Muscle of back (tissue), 13 donors: ENCODE data around the gene PCBP1. TPM values are rescaled to one million over a fixed set of nuclear protein-coding genes. Genes with fewer than 3 reads are reported as not detected.
"Not testable (repeated sequence)": the region's sequence is repeated elsewhere in the genome, so short reads cannot be mapped to it uniquely, and the experiment has no call there.

Experiments
- DNase-seq, 3 donors: peaks; one replicate each; pipeline versions ENCODE4 v3.0.0 to v3.0.0-alpha.2; 2013
- long read RNA-seq, 9 donors: transcript quantifications; one replicate each; lab custom pipeline, GENCODE V29; 2026
- polyA plus RNA-seq, 10 donors: library from polyadenylated mRNA; unstranded; fragments of 120-200 nt; gene quantifications; one replicate each; pipeline ENCODE4 v1.2.1, GENCODE V29; 2013; ENCODE audit not compliant: insufficient read length in 10 of 10

The PCBP1 gene
- polyA plus RNA-seq: 100 to 1,000 TPM; 236 to 302 (median 276) TPM
- long read RNA-seq, donor 1, transcript PCBP1-201 (1 exons, 1,750 nt): major isoform, 380 of 380 reads
- long read RNA-seq, donor 1, partial matches to known transcripts: 0 of 380 reads
- long read RNA-seq, donor 1, other reads (novel, unspliced or antisense): 0 of 380 reads
- long read RNA-seq, donor 2, transcript PCBP1-201 (1 exons, 1,750 nt): major isoform, 246 of 246 reads
- long read RNA-seq, donor 2, partial matches to known transcripts: 0 of 246 reads
- long read RNA-seq, donor 2, other reads (novel, unspliced or antisense): 0 of 246 reads
- long read RNA-seq, donor 3, partial matches to known transcripts: 0 of 1 reads
- long read RNA-seq, donor 3, other reads (novel, unspliced or antisense): 0 of 1 reads
- long read RNA-seq, donor 4, transcript PCBP1-201 (1 exons, 1,750 nt): major isoform, 269 of 269 reads
- long read RNA-seq, donor 4, partial matches to known transcripts: 0 of 269 reads
- long read RNA-seq, donor 4, other reads (novel, unspliced or antisense): 0 of 269 reads
- long read RNA-seq, donor 5, transcript PCBP1-201 (1 exons, 1,750 nt): major isoform, 391 of 391 reads
- long read RNA-seq, donor 5, partial matches to known transcripts: 0 of 391 reads
- long read RNA-seq, donor 5, other reads (novel, unspliced or antisense): 0 of 391 reads
- long read RNA-seq, donor 6, transcript PCBP1-201 (1 exons, 1,750 nt): major isoform, 423 of 423 reads
- long read RNA-seq, donor 6, partial matches to known transcripts: 0 of 423 reads
- long read RNA-seq, donor 6, other reads (novel, unspliced or antisense): 0 of 423 reads
- long read RNA-seq, donor 7, transcript PCBP1-201 (1 exons, 1,750 nt): major isoform, 291 of 291 reads
- long read RNA-seq, donor 7, partial matches to known transcripts: 0 of 291 reads
- long read RNA-seq, donor 7, other reads (novel, unspliced or antisense): 0 of 291 reads
- long read RNA-seq, donor 8, transcript PCBP1-201 (1 exons, 1,750 nt): major isoform, 362 of 362 reads
- long read RNA-seq, donor 8, partial matches to known transcripts: 0 of 362 reads
- long read RNA-seq, donor 8, other reads (novel, unspliced or antisense): 0 of 362 reads
- long read RNA-seq, donor 9, transcript PCBP1-201 (1 exons, 1,750 nt): major isoform, 60 of 60 reads
- long read RNA-seq, donor 9, partial matches to known transcripts: 0 of 60 reads
- long read RNA-seq, donor 9, other reads (novel, unspliced or antisense): 0 of 60 reads

- peak; percentile 96 to 97 (median 97) for DNase-seq
These were observed at the start of gene PCBP1 for GRCh38 chr2:70086838-70087701. PCBP1 (plus strand) TSS chr2:70087477; CDS start chr2:70087744, 267 bp downstream.

- DNase-seq: no peak
These were observed 47.9 kb upstream of the PCBP1 start for GRCh38 chr2:70039366-70039765.

GRCh38 chr2:70041663-70042062 lies 45.6 kb upstream of the PCBP1 start:
- peak in 1 of 3 donors; percentile 18 for DNase-seq

GRCh38 chr2:70042246-70042645 lies 45.0 kb upstream of the PCBP1 start:
- DNase-seq: no peak

GRCh38 chr2:70043252-70043875 lies 43.9 kb upstream of the PCBP1 start:
- peak in 1 of 3 donors; percentile 8 for DNase-seq

GRCh38 chr2:70044290-70045040 lies 42.8 kb upstream of the PCBP1 start:
- no peak for DNase-seq

GRCh38 chr2:70045405-70045804 lies 41.9 kb upstream of the PCBP1 start:
- no peak for DNase-seq

GRCh38 chr2:70045932-70046331 lies 41.3 kb upstream of the PCBP1 start:
- no peak for DNase-seq

- no peak for DNase-seq
These were observed 40.7 kb upstream of the PCBP1 start for GRCh38 chr2:70046534-70046933.

- no peak for DNase-seq
These were observed 39.8 kb upstream of the PCBP1 start for GRCh38 chr2:70047451-70047850.

- DNase-seq: no peak
These were observed 38.0 kb upstream of the PCBP1 start for GRCh38 chr2:70049255-70049654.

- DNase-seq: no peak
These were observed 36.4 kb upstream of the PCBP1 start for GRCh38 chr2:70050631-70051425.

- DNase-seq: not testable (repeated sequence)
These were observed 32.0 kb upstream of the PCBP1 start for GRCh38 chr2:70055259-70055658.

- DNase-seq: no peak
These were observed 26.0 kb upstream of the PCBP1 start for GRCh38 chr2:70061317-70061716.

GRCh38 chr2:70062270-70062669 lies 25.0 kb upstream of the PCBP1 start:
- no peak for DNase-seq

GRCh38 chr2:70068119-70068518 lies 19.2 kb upstream of the PCBP1 start:
- no peak for DNase-seq

GRCh38 chr2:70069049-70069448 lies 18.2 kb upstream of the PCBP1 start:
- no peak for DNase-seq

GRCh38 chr2:70070542-70071268 lies 16.6 kb upstream of the PCBP1 start:
- peak; percentile 77 to 91 (median 85) for DNase-seq
